HepG2 (cell line): ENCODE data around the gene VDR. TPM values are rescaled to one million over a fixed set of nuclear protein-coding genes. Genes with fewer than 3 reads are reported as not detected.

Experiments used
- ATAC-seq: fragments of 200-7000 bp; cut with Tn5 transposase; 3 replicates; pipeline ENCODE4 v1.9.1; 2020; ENCODE audit warnings: mild to moderate bottlenecking, moderate library complexity
- BruUV-seq: library from RNA; stranded (reverse); fragments of 400-500 nt; replicated peaks from 2 replicates; lab custom pipeline; 2021; lab: Mats Ljungman, UMichigan
- CTCF ChIA-PET: fragments of 300-600 bp; formaldehyde crosslinking; extraction: SDS; loops from one replicate; lab custom pipeline; 2021; ENCODE audit warnings: low total read pairs, inconsistent platforms, low intra/inter-chr PET ratio; lab: Yijun Ruan, JAX
- POLR2A ChIA-PET: fragments of 350-600 bp; sonication (Branson Sonifier 250); formaldehyde crosslinking; loops from one replicate; lab custom pipeline; 2020; ENCODE audit warnings: antibody characterized with exemption, inconsistent platforms; lab: Yijun Ruan, JAX
- DNase-seq: peaks from one replicate; pipeline ENCODE4 v3.0.0-alpha.2; 2015; ENCODE audit warnings: low spot score
- FAIRE-seq: peaks from 3 replicates; lab custom pipeline; 2011; peaks lifted over from hg19 to GRCh38; lab: Jason Lieb, UNC
- H2AFZ ChIP-seq: one replicate; pipeline ENCODE4 v1.6.1; 2011; ENCODE audit warnings: low read length, inconsistent platforms
- H3K27ac ChIP-seq: fragments of 300-600 bp; 3 replicates; pipeline ENCODE4 v1.8.0; 2011; ENCODE audit warnings: mixed run types, mild to moderate bottlenecking, mixed read lengths, low read length, inconsistent platforms; ENCODE audit not compliant: insufficient read depth; ENCODE audit errors: extremely low read length
- H3K27me3 ChIP-seq, 2 experiments: fragments of 200-600 bp in 1 of 2; 2 replicates in 1 of 2; 3 replicates in 1 of 2; pipeline versions ENCODE4 v1.6.0 to v1.8.0; 2011; ENCODE audit warnings: low read length in 2 of 2, mild to moderate bottlenecking in 2 of 2, moderate library complexity in 2 of 2, inconsistent platforms in 1 of 2; ENCODE audit not compliant: insufficient read depth in 2 of 2, control insufficient read depth in 1 of 2
- H3K36me3 ChIP-seq, 2 experiments: fragments of 200-600 bp in 1 of 2; replicated peaks in 1 of 2; 2 replicates in 1 of 2; 3 replicates in 1 of 2; pipeline versions ENCODE4 v1.5.1 to v1.8.0; 2011; ENCODE audit warnings: low read length in 2 of 2, inconsistent platforms in 1 of 2; ENCODE audit not compliant: insufficient read depth in 2 of 2, control insufficient read depth in 1 of 2
- H3K4me1 ChIP-seq: 2 replicates; pipeline ENCODE4 v1.5.1; 2012; ENCODE audit warnings: low read length, inconsistent platforms; ENCODE audit not compliant: insufficient read depth
- H3K4me2 ChIP-seq: 2 replicates; pipeline ENCODE4 v1.6.0; 2011; ENCODE audit warnings: low read depth, low read length, inconsistent platforms
- H3K4me3 ChIP-seq, 3 experiments: fragments of 200-600 bp in 1 of 3; sonication (generic), shearing (Covaris generic) in 1 of 3; replicated peaks in 1 of 3; 2 replicates each; pipeline ENCODE4 v1.5.1; 2011 to 2016; ENCODE audit warnings: low read length in 3 of 3, inconsistent platforms in 2 of 3, low read depth in 2 of 3, mild to moderate bottlenecking in 2 of 3, control low read depth in 1 of 3, mixed read lengths in 1 of 3; ENCODE audit not compliant: insufficient read depth in 1 of 3
- H3K79me2 ChIP-seq: one replicate; pipeline ENCODE4 v1.6.1; 2011; ENCODE audit warnings: low read length, inconsistent platforms; ENCODE audit not compliant: insufficient read depth
- H3K9ac ChIP-seq: 2 replicates; pipeline ENCODE4 v1.6.0; 2011; ENCODE audit warnings: mild to moderate bottlenecking, low read depth, low read length, inconsistent platforms; ENCODE audit not compliant: insufficient read depth
- H3K9me3 ChIP-seq: 2 replicates; pipeline ENCODE4 v1.5.1; 2012; ENCODE audit warnings: mild to moderate bottlenecking, low read length
- H4K20me1 ChIP-seq: 2 replicates; pipeline ENCODE4 v1.6.0; 2011; ENCODE audit warnings: inconsistent platforms, mild to moderate bottlenecking, low read length, moderate library complexity; ENCODE audit not compliant: insufficient read depth
- CREM ChIP-seq, 2 experiments: sonication (generic) in 1 of 2; formaldehyde crosslinking in 1 of 2; IDR thresholded peaks; 2 replicates each; pipeline versions ENCODE4 v1.4.0 to v1.6.1; 2016 to 2020; ENCODE audit warnings: antibody characterized with exemption in 1 of 2, mild to moderate bottlenecking in 1 of 2, missing genetic modification reagents in 1 of 2
- MAFK ChIP-seq, 2 experiments: IDR thresholded peaks in 1 of 2; conservative IDR thresholded peaks in 1 of 2; 2 replicates each; pipeline ENCODE4 v1.6.1; 2011; ENCODE audit warnings: improper control_type of control experiment in 2 of 2, low read length in 2 of 2
- MEIS1 ChIP-seq: sonication (generic); formaldehyde crosslinking; IDR thresholded peaks from 2 replicates; pipeline ENCODE4 v1.9.0; 2021; ENCODE audit warnings: mild to moderate bottlenecking, missing genetic modification reagents, moderate library complexity, borderline replicate concordance
- NFE2 ChIP-seq: sonication (generic); formaldehyde crosslinking; IDR thresholded peaks from 2 replicates; pipeline ENCODE4 v1.4.0; 2020; ENCODE audit warnings: missing genetic modification reagents
- POGZ ChIP-seq: sonication (generic); formaldehyde crosslinking; IDR thresholded peaks from 2 replicates; pipeline ENCODE4 v1.4.0; 2020; ENCODE audit warnings: mild to moderate bottlenecking, missing genetic modification reagents
- REL ChIP-seq: sonication (generic); formaldehyde crosslinking; conservative IDR thresholded peaks from 2 replicates; pipeline ENCODE4 v1.8.0; 2022; ENCODE audit warnings: mild to moderate bottlenecking, missing genetic modification reagents, moderate library complexity
- ZFP91 ChIP-seq: sonication (generic); formaldehyde crosslinking; IDR thresholded peaks from 2 replicates; pipeline ENCODE4 v1.9.0; 2022; ENCODE audit warnings: missing genetic modification reagents, mild to moderate bottlenecking, borderline replicate concordance
- ZNF362 ChIP-seq: sonication (generic); formaldehyde crosslinking; IDR thresholded peaks from 2 replicates; pipeline ENCODE4 v1.4.0; 2020; ENCODE audit warnings: missing genetic modification reagents, mild to moderate bottlenecking, borderline replicate concordance
- ZNF609 ChIP-seq: sonication (generic); formaldehyde crosslinking; IDR thresholded peaks from 2 replicates; pipeline ENCODE4 v1.4.0; 2020; ENCODE audit warnings: mild to moderate bottlenecking, missing genetic modification reagents, borderline replicate concordance
- WGBS: methylation state at CpG from one replicate; pipeline ENCODE4 v1.1.6; 2017; ENCODE audit warnings: low lambda C conversion rate; 5-methylcytosine and 5-hydroxymethylcytosine counted together
- in situ Hi-C: cut with HindIII; loops from 2 replicates; pipeline ENCODE4 v1.10.0; 2017; ENCODE audit warnings: low pct_unique_long_range_greater_than_20kb; ENCODE audit not compliant: extremely low pct_ligation_motif_present
- intact Hi-C: fragments of 100-400 bp; cut with micrococcal nuclease; formaldehyde crosslinking; loops from one replicate; pipeline ENCODE4 v1.10.0; 2022; ENCODE audit not compliant: unreplicated experiment
- polyA plus RNA-seq, 8 experiments: library from polyadenylated mRNA; depleted of rRNA in 3 of 8; stranded (reverse) in 7 of 8; unstranded in 1 of 8; fragments of >200 nt; fragmentation: Illumina TruSeq in 4 of 8; extraction: Trizol in 4 of 8; gene quantifications; 2 replicates each; pipeline versions ENCODE4 v1.2.1 to v1.2.3, GENCODE V29; 2011 to 2016; ENCODE audit warnings: low read depth in 4 of 8, missing spikeins in 1 of 8, mixed read lengths in 1 of 8; ENCODE audit not compliant: insufficient read depth in 1 of 8
- total RNA-seq, 5 experiments: library from RNA; depleted of rRNA; stranded (reverse); fragments of >200 nt; fragmentation: Illumina TruSeq; extraction: Trizol; gene quantifications; 2 replicates each; pipeline ENCODE4 v1.2.3, GENCODE V29; 2016; ENCODE audit warnings: low read depth in 1 of 5
- TF ChIP-seq, protein P1 (sequence below): IDR thresholded peaks from 2 replicates; pipeline ENCODE4 v1.6.1; 2012; ENCODE audit warnings: inconsistent platforms
- TF ChIP-seq, protein P2 (sequence below): sonication (generic); formaldehyde crosslinking; IDR thresholded peaks from 2 replicates; pipeline ENCODE4 v1.4.0; 2020; ENCODE audit warnings: missing genetic modification reagents

VDR gene
- total and polyA plus RNA-seq, 2 of the 13 experiments (the other 11 are each of a cell fraction or from before 2014, with no cell fraction given) = 0.08 to 0.33 TPM

- CTCF ChIA-PET = no interaction called here
- POLR2A ChIA-PET = no interaction called here
These were observed 22.9 kb downstream of the VDR start for GRCh38 chr12:47881826-47882427.

More at GRCh38 chr12:47881826-47882427, 22.9 kb downstream of the VDR start:
- Histone ChIP-seq H3K9me3 (no peaks in the 10 kb centered on the region), H3K27me3 (peaks cover 0 to 19% of the 10 kb centered on the region in 2 experiments; a peak in 2 of 5 replicates), H3K4me3 (no peak overlapping the region), H2AFZ (no peak overlapping the region), H3K36me3 (no peaks in the 10 kb centered on the region), H3K27ac (no peak overlapping the region), H3K79me2 (no peaks in the 10 kb centered on the region), H3K4me2 (no peak overlapping the region), H3K4me1 (peaks cover 40% of the 10 kb centered on the region), H4K20me1 (no peaks in the 10 kb centered on the region), H3K9ac (no peak overlapping the region)
- no TSS peak for BruUV-seq
- intact Hi-C loops = no loop called here
- no peak for ATAC-seq
- 35% methylated on average over 8 of the region's 8 CpGs for WGBS
- DNase-seq = no peak
- TF ChIP-seq, protein P1, sequence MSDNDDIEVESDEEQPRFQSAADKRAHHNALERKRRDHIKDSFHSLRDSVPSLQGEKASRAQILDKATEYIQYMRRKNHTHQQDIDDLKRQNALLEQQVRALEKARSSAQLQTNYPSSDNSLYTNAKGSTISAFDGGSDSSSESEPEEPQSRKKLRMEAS = no peak
- TF ChIP-seq MAFK (conservative IDR thresholded peaks at IDR 0.05 in 1 of 2, IDR thresholded peaks at IDR 0.05 in 1 of 2; ENCODE audit: low read length in 2 of 2) (no peak), REL (CRISPR knock-in tag) (no peak), ZNF362 (CRISPR knock-in tag) (no peak), CREM (IDR thresholded peaks at IDR 0.05) (no peak), CREM (CRISPR knock-in tag; IDR thresholded peaks at IDR 0.05) (no peak), NFE2 (CRISPR knock-in tag) (no peak), ZNF609 (CRISPR knock-in tag) (no peak), POGZ (CRISPR knock-in tag) (no peak), ZFP91 (no peak), MEIS1 (CRISPR knock-in tag) (no peak)
- TF ChIP-seq, protein P2, sequence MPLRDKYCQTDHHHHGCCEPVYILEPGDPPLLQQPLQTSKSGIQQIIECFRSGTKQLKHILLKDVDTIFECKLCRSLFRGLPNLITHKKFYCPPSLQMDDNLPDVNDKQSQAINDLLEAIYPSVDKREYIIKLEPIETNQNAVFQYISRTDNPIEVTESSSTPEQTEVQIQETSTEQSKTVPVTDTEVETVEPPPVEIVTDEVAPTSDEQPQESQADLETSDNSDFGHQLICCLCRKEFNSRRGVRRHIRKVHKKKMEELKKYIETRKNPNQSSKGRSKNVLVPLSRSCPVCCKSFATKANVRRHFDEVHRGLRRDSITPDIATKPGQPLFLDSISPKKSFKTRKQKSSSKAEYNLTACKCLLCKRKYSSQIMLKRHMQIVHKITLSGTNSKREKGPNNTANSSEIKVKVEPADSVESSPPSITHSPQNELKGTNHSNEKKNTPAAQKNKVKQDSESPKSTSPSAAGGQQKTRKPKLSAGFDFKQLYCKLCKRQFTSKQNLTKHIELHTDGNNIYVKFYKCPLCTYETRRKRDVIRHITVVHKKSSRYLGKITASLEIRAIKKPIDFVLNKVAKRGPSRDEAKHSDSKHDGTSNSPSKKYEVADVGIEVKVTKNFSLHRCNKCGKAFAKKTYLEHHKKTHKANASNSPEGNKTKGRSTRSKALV (CRISPR knock-in tag) = no peak
- in situ Hi-C loops = no loop called here
- no peak for FAIRE-seq
